ENCODE data around the gene SCAMP3. TPM values are rescaled to one million over a fixed set of nuclear protein-coding genes. Genes with fewer than 3 reads are reported as not detected.

The SCAMP3 gene
- total and polyA plus RNA-seq, 2 experiments from 2014 or later: 80.5 to 135 TPM

GRCh38 chr1:155207806-155208540 is 54.2 kb downstream of the SCAMP3 start, which contains the start of gene THBS3:
TSS of gene THBS3 (minus strand) at chr1:155207897. CDS start at chr1:155207876, 21 bp downstream.
- Histone ChIP-seq H2AFZ (peak within 1 kb of the TSS; percentile 72), H3K27me3 (replicated peaks; ENCODE audit: insufficient read depth) (no peaks in the 10 kb centered on the region), H3K36me3 (ENCODE audit: low read depth) (no peaks in the 10 kb centered on the region), H3K9me2 (ENCODE audit: insufficient read depth) (no peaks in the 10 kb centered on the region), H3K9ac (peak within 1 kb of the TSS; percentile 99), H4K20me1 (ENCODE audit: insufficient read depth) (no peaks in the 10 kb centered on the region), H3K4me2 (ENCODE audit: unreplicated experiment) (peak within 1 kb of the TSS; percentile 96), H3K4me3 (peak within 1 kb of the TSS; percentile 98), H3K9me3 (ENCODE audit: low read depth) (no peaks in the 10 kb centered on the region), H3K27ac (peak within 1 kb of the TSS; percentile 96), H3K79me2 (ENCODE audit: insufficient read depth) (peaks cover 13% of the 10 kb centered on the region), H3F3A (ENCODE audit: insufficient read depth) (peaks cover 4% of the 10 kb centered on the region), H3K4me1 (ENCODE audit: insufficient read depth) (peaks cover 16% of the 10 kb centered on the region)
- WGBS, 2 experiments (ENCODE audit: low coverage in 1 of 2, low lambda C conversion rate in 2 of 2, missing lambda C conversion rate in 2 of 2): 4% methylated on average over 14 to 17 of the region's 17 CpGs
- in situ Hi-C loops (cut with MboI): no loop called here
- TF ChIP-seq EZH2phosphoT487 (IDR thresholded peaks at IDR 0.05; ENCODE audit: insufficient read depth, low read depth): no peak
- TF ChIP-seq EZH2 (IDR thresholded peaks at IDR 0.05; ENCODE audit: insufficient read depth, poor library complexity, severe bottlenecking): no peak
- peak; percentile 60 for DNase-seq

- 4 to 5% methylated on average over 11 to 13 of the region's 13 CpGs for WGBS, 2 experiments (ENCODE audit: low coverage in 1 of 2, low lambda C conversion rate in 2 of 2, missing lambda C conversion rate in 2 of 2)
- Histone ChIP-seq H4K20me1 (ENCODE audit: insufficient read depth) (no peaks in the 10 kb centered on the region), H3K9me2 (ENCODE audit: insufficient read depth) (no peaks in the 10 kb centered on the region), H3K79me2 (ENCODE audit: insufficient read depth) (peaks cover 13% of the 10 kb centered on the region), H3K4me3 (peak overlapping the region; percentile 98), H3K9me3 (ENCODE audit: low read depth) (no peaks in the 10 kb centered on the region), H2AFZ (peak overlapping the region; percentile 63), H3K36me3 (ENCODE audit: low read depth) (no peaks in the 10 kb centered on the region), H3K4me1 (ENCODE audit: insufficient read depth) (peaks cover 16% of the 10 kb centered on the region), H3K27ac (peak overlapping the region; percentile 96), H3K9ac (peak overlapping the region; percentile 99), H3F3A (ENCODE audit: insufficient read depth) (peaks cover 4% of the 10 kb centered on the region), H3K4me2 (ENCODE audit: unreplicated experiment) (peak overlapping the region; percentile 96), H3K27me3 (replicated peaks; ENCODE audit: insufficient read depth) (no peaks in the 10 kb centered on the region)
- in situ Hi-C loops (cut with MboI): no loop called here
- DNase-seq: peak; percentile 89
- TF ChIP-seq EZH2 (IDR thresholded peaks at IDR 0.05; ENCODE audit: insufficient read depth, poor library complexity, severe bottlenecking) (no peak), EZH2phosphoT487 (IDR thresholded peaks at IDR 0.05; ENCODE audit: insufficient read depth, low read depth) (no peak)
Measured at GRCh38 chr1:155206891-155207805, 55.0 kb downstream of the SCAMP3 start.

Other genes starting within 250 kb of the SCAMP3 start
- not detected in 2 replicates for gene DCST2, start 228.6 kb downstream of the SCAMP3 start, total RNA-seq (2014; rRNA removed; shearing (Covaris generic))
- 0.14 and 0.16 TPM in 2 replicates for gene DCST2, start 228.6 kb downstream of the SCAMP3 start, polyA plus RNA-seq (2016; fragmentation: Nextera tagmentation; extraction: Ambion mirVana)
- gene DCST1, start 228.5 kb downstream of the SCAMP3 start, total RNA-seq (2014; rRNA removed; shearing (Covaris generic)): not detected in 2 replicates
- gene DCST1, start 228.5 kb downstream of the SCAMP3 start, polyA plus RNA-seq (2016; fragmentation: Nextera tagmentation; extraction: Ambion mirVana): not detected in 2 replicates
- 85.6 and 109 TPM in 2 replicates for gene ADAM15, start 211.0 kb downstream of the SCAMP3 start, total RNA-seq (2014; rRNA removed; shearing (Covaris generic))
- 73.0 and 80.4 TPM in 2 replicates for gene ADAM15, start 211.0 kb downstream of the SCAMP3 start, polyA plus RNA-seq (2016; fragmentation: Nextera tagmentation; extraction: Ambion mirVana)
- 2.4 and 5.5 TPM in 2 replicates for gene EFNA4, start 198.6 kb downstream of the SCAMP3 start, total RNA-seq (2014; rRNA removed; shearing (Covaris generic))
- 4.4 and 4.6 TPM in 2 replicates for gene EFNA4, start 198.6 kb downstream of the SCAMP3 start, polyA plus RNA-seq (2016; fragmentation: Nextera tagmentation; extraction: Ambion mirVana)
- 1.4 and 3.0 TPM in 2 replicates for gene EFNA3, start 183.5 kb downstream of the SCAMP3 start, total RNA-seq (2014; rRNA removed; shearing (Covaris generic))
- 2.5 and 2.7 TPM in 2 replicates for gene EFNA3, start 183.5 kb downstream of the SCAMP3 start, polyA plus RNA-seq (2016; fragmentation: Nextera tagmentation; extraction: Ambion mirVana)
- not detected in 2 replicates for gene EFNA1, start 134.5 kb downstream of the SCAMP3 start, total RNA-seq (2014; rRNA removed; shearing (Covaris generic))
- gene EFNA1, start 134.5 kb downstream of the SCAMP3 start, polyA plus RNA-seq (2016; fragmentation: Nextera tagmentation; extraction: Ambion mirVana): not detected in 2 replicates
- 33.4 and 34.1 TPM in 2 replicates for gene SLC50A1, start 126.5 kb downstream of the SCAMP3 start, total RNA-seq (2014; rRNA removed; shearing (Covaris generic))
- 55.1 and 58.3 TPM in 2 replicates for gene SLC50A1, start 126.5 kb downstream of the SCAMP3 start, polyA plus RNA-seq (2016; fragmentation: Nextera tagmentation; extraction: Ambion mirVana)
- gene DPM3, start 121.8 kb downstream of the SCAMP3 start, total RNA-seq (2014; rRNA removed; shearing (Covaris generic)): 21.8 and 50.7 TPM in 2 replicates
- 75.3 and 82.3 TPM in 2 replicates for gene DPM3, start 121.8 kb downstream of the SCAMP3 start, polyA plus RNA-seq (2016; fragmentation: Nextera tagmentation; extraction: Ambion mirVana)
- 92.7 and 189 TPM in 2 replicates for gene KRTCAP2, start 89.1 kb downstream of the SCAMP3 start, total RNA-seq (2014; rRNA removed; shearing (Covaris generic))
- 480 and 484 TPM in 2 replicates for gene KRTCAP2, start 89.1 kb downstream of the SCAMP3 start, polyA plus RNA-seq (2016; fragmentation: Nextera tagmentation; extraction: Ambion mirVana)
- gene TRIM46, start 88.5 kb downstream of the SCAMP3 start, total RNA-seq (2014; rRNA removed; shearing (Covaris generic)): 3.4 TPM in 2 replicates
- gene TRIM46, start 88.5 kb downstream of the SCAMP3 start, polyA plus RNA-seq (2016; fragmentation: Nextera tagmentation; extraction: Ambion mirVana): 1.6 and 2.1 TPM in 2 replicates
- 20.6 and 21.4 TPM in 2 replicates for gene THBS3, start 54.5 kb downstream of the SCAMP3 start, total RNA-seq (2014; rRNA removed; shearing (Covaris generic))
- 14.9 and 16.6 TPM in 2 replicates for gene THBS3, start 54.5 kb downstream of the SCAMP3 start, polyA plus RNA-seq (2016; fragmentation: Nextera tagmentation; extraction: Ambion mirVana)
- 39.6 and 61.4 TPM in 2 replicates for gene MTX1, start 53.7 kb downstream of the SCAMP3 start, total RNA-seq (2014; rRNA removed; shearing (Covaris generic))
- gene MTX1, start 53.7 kb downstream of the SCAMP3 start, polyA plus RNA-seq (2016; fragmentation: Nextera tagmentation; extraction: Ambion mirVana): 69.2 and 78.6 TPM in 2 replicates
- gene ENTREP3, start 6.9 kb downstream of the SCAMP3 start, total RNA-seq (2014; rRNA removed; shearing (Covaris generic)): 6.4 and 8.0 TPM in 2 replicates
- 8.0 TPM in 2 replicates for gene ENTREP3, start 6.9 kb downstream of the SCAMP3 start, polyA plus RNA-seq (2016; fragmentation: Nextera tagmentation; extraction: Ambion mirVana)
- gene CLK2, start 11.1 kb upstream of the SCAMP3 start, total RNA-seq (2014; rRNA removed; shearing (Covaris generic)): 16.8 and 24.0 TPM in 2 replicates
- 10.2 and 10.4 TPM in 2 replicates for gene CLK2, start 11.1 kb upstream of the SCAMP3 start, polyA plus RNA-seq (2016; fragmentation: Nextera tagmentation; extraction: Ambion mirVana)
- gene HCN3, start 15.1 kb upstream of the SCAMP3 start, total RNA-seq (2014; rRNA removed; shearing (Covaris generic)): 0.76 and 1.4 TPM in 2 replicates
- gene HCN3, start 15.1 kb upstream of the SCAMP3 start, polyA plus RNA-seq (2016; fragmentation: Nextera tagmentation; extraction: Ambion mirVana): 1.6 and 1.9 TPM in 2 replicates
- not detected in 2 replicates for gene PKLR, start 39.1 kb upstream of the SCAMP3 start, total RNA-seq (2014; rRNA removed; shearing (Covaris generic))
- 0.08 TPM in 1 of 2 replicates, not detected in the other for gene PKLR, start 39.1 kb upstream of the SCAMP3 start, polyA plus RNA-seq (2016; fragmentation: Nextera tagmentation; extraction: Ambion mirVana)
- 96.3 and 103 TPM in 2 replicates for gene FDPS, start 46.5 kb upstream of the SCAMP3 start, total RNA-seq (2014; rRNA removed; shearing (Covaris generic))
- gene FDPS, start 46.5 kb upstream of the SCAMP3 start, polyA plus RNA-seq (2016; fragmentation: Nextera tagmentation; extraction: Ambion mirVana): 106 and 116 TPM in 2 replicates
- 31.9 and 34.4 TPM in 2 replicates for gene RUSC1, start 58.5 kb upstream of the SCAMP3 start, total RNA-seq (2014; rRNA removed; shearing (Covaris generic))
- 30.4 and 32.6 TPM in 2 replicates for gene RUSC1, start 58.5 kb upstream of the SCAMP3 start, polyA plus RNA-seq (2016; fragmentation: Nextera tagmentation; extraction: Ambion mirVana)